Daoy (cell line): ENCODE data around the gene DLG5. TPM values are rescaled to one million over a fixed set of nuclear protein-coding genes. Genes with fewer than 3 reads are reported as not detected.
A peak's percentile ranks its signal among the peaks of the same experiment; 100 is the strongest.

Experiments
- DNase-seq: peaks from one replicate; pipeline ENCODE4 v3.0.0-alpha.2; 2015; ENCODE audit warnings: low read depth
- total RNA-seq: library from RNA; depleted of rRNA; stranded (reverse); fragments of >200 nt; shearing (Covaris generic); gene quantifications from 2 replicates; pipeline ENCODE4 v1.2.3, GENCODE V29; 2014

DLG5 gene
- total RNA-seq, 1 experiment from 2014 or later, result 8.6 TPM

DNA sequence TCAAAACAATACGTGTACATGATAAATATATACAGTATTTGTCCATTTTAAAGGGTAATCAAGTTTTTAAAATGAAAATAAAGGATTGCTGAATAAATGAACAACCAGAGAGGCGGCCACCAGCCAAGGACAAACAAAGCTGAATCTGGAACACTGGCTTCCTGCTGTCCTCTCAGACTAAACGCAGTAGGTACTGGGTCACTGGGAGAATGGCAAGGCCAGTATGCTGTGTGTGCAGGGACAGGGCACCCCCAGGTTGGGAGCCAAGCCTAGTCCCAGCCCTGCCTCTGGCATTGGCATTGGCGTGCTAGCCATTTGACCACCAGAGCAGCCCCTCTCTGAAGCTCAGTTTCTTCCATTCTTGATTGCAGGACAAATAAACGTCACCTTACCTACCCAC lies 33.8 kb downstream of the DLG5 start:
- no peak for DNase-seq

DNA sequence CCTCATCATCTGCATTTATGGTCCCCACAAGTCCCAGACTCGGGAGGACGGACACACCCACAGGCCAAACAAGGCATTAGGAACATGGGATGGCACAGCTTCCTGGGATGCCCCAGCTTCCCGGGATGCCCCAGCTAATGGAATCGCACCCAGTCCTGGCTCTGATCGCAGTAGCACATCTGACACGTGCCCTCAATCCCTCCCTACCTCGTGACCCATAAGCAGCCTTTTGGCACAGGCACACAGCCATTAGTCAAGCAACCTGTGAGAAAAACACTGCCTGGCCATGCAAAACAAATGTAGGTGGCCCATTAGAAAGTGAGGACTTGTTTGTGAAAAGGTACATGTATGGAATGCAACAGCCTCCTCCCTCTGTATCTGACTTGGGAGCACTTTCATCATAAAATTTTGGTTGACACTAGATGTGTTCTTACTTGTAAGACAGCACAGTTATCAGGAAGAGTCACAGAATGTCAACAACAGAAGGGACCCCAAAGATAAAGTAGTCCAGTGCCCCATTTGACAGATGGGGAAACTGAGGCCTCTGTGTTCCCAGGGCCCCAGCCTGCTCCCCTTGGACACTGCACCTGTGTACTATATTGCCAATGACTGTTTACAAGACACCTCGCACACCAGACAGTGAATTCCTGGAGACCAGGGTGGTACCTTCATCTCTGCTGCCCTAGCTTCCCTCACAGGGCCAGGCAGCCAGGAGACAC lies 34.4 kb downstream of the DLG5 start:
- no peak for DNase-seq

DNA sequence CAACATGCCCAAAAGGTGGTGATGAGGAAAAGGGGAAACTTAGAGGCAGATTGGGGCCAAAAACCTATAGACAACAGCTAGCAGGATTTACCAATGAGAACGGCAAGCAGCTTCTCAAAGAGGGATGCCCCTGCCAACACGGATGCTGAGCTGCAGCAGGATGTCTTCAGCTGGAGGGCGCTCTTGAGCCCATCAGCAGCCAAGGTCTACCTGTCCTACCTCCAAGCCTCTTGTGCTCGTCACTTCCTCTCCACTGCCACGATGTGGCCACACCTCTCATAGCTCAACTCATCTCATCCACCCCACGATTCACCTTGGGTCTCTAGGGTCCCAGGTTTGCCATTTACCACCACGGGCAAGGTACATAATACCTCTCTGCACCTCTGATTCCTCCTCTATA lies 36.5 kb downstream of the DLG5 start:
- no peak for DNase-seq

DNA sequence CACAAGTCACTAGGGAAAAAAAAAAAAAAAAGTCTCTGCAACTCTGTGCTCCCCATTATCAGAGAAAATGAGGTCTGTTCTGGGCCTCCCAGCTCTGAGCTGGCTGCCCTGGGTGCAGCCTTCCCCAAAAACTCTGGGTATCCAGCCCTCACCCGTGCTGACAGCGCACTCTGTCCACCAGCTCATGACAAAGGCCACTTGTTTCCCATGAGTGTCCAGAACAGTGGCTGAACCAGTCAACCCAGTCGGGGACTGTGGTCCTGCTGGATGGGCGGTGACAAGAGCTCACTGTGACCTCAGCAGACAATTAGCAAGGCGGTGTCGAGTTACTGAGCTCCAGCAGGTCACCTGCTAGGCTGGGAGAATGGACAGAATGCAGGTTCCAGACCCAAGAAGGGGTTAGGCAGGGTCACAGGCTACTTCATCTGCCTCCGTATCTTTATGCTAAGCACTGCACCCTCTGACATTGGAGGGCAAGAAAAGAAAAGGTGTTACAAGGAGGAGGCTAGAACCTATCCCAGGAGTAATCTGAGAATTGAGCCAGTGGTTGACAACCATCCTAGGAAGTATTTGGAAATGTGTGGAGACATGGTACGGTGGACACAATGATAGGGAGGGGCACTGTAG lies 37.2 kb downstream of the DLG5 start:
- DNase-seq, result no peak

DNA sequence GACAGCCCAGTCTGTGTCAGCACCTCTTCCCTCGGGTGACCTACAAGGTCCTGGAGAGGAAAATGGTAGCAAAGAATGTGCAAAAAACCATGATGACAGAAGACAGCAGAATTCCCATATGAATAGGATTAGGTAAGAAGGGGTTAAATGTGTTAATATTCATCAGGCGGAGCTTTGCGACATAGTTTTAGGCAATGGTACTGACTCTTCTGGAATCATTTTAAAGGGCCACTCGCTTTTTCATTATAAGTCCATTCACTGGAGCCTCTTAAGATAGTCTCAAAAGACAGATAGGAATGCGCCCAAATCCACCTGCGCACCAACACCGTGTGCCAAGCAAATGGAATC lies 38.2 kb downstream of the DLG5 start:
- no peak for DNase-seq

DNA sequence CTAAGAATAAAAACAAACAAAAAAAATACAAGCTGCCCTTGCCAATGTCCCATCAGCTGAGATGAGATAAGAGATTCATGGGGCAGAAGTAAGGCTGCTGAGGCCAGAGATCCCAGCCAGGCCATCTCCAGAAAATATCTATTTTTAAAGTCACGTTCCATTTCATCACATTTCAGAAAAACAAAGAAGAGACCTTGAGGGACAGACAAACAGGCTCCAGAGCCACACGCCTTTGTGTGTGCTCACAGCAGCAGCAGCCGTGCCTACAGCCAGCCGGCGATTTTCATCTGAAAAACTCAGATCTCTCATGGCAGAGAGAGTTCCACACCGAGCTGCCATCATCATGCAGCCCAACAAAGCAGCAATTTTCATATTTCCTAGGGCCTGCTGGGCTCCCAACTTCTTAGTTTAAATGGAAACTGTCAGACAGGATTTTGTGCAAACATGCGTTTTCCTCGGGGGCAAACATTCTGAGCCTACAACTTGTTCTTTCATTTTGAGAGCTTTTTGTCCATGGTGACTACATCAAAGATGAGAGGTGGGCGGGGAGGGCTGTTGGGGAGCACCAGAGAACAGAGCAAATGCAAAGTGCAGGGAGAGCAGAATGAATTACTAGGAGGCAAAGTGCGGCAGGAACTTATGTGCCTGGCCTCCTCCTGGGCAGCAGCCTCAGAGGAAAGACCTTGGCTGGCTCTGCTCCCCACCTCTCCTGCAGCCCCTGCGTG lies 38.8 kb downstream of the DLG5 start:
- DNase-seq, result no peak

DNA sequence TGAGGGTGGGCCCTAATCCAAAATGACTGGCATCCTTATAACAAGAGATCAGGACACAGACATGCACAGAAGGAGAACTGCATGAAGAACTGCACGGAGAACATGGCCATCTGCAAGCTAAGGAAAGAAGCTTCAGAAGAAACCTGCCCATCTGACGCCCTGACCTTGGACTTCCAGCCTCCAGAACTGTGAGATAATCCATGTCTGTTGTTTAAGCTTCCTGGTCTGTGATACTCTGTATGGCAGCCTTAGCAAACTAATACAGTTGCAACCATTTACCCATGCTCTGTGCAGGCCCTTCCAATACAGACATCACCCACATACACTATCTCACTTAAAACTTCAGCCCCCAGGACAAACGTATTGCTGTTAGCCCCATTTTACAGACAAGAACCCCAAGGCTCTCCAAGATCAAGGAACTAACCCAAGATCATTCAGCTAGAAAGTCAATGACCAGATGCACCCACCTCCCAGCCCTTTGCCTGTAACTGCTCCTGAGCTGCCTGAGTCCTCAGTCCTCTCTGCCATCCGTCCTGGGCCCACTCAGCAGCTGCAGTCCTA lies 39.7 kb downstream of the DLG5 start:
- no peak for DNase-seq

DNA sequence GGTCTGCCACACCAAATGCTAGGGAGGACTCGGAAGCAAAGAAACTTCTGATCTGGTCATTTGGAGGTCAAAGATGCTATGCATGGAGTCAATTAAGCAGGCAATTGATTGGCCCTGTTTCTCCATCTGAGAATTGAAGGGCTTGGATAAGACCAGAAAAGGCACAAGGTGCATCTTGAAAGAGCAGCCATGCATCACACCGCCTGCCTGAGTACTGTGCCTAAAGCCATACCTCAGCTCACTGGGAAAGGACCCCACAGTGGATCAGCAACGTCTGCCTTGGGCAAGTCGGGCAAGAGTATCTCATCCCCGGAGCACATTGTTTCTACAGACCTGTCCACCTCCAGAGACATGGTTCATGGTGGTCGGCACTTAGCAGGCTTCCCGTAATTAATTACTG lies 42.4 kb downstream of the DLG5 start:
- no peak for DNase-seq

DNA sequence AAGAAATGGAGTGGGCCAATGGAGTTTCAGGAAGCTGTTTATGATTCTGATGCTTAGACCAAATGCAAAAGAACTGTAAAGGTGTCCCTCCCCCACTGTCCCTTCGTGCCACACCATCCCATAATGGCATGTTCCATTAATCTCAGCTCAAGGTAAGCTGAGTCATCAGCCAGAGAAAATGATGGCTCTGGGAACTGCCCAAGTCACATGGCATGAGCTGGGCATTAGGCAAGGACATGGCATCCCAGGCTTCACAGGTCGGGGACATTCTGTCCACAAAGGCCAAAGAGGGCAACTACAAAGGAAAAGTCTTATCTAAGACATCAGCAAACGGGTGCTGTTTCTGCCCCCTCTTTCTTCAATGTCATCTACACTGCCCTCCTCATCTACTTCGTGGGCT lies 44.9 kb downstream of the DLG5 start:
- no peak for DNase-seq

DNA sequence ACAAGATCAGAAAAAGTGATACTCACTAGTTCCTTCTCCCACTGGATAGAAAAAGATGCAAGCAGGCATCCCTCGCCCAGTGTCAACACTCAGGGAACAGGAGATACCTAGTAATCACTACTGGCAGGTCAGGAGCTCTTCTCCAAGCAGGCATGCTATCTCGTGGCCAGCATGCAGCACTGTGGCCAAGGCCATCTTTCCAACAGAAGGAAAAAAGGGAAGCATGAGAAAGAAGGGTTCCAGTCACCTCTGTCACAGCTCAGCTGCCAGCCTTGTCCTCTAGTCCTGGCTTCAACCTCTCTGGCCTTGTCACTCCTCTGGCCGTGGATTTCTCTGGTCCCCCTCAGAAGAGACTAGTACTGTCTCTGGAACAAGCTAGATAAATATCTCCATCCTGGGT lies 45.3 kb downstream of the DLG5 start:
- no peak for DNase-seq

DNA sequence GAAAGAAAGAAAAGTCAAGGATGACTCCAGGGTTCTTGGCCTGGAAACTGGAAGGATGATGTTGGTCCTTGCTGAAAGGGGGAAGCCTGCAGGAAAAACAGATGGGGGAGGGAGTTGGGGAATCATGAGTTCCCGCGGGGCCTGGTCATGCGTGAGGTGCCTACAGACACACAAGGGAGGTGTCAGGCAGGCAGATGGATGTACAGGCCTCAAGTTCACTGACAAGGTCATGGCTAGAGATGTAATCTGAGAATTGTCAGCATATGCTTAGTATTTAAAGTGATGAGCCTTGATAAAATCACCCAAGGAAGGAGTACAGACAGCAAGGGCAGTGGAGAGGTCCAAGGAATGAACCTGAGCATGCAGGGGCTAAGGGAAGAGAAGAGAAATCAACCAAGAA lies 46.8 kb downstream of the DLG5 start:
- DNase-seq, result no peak

DNA sequence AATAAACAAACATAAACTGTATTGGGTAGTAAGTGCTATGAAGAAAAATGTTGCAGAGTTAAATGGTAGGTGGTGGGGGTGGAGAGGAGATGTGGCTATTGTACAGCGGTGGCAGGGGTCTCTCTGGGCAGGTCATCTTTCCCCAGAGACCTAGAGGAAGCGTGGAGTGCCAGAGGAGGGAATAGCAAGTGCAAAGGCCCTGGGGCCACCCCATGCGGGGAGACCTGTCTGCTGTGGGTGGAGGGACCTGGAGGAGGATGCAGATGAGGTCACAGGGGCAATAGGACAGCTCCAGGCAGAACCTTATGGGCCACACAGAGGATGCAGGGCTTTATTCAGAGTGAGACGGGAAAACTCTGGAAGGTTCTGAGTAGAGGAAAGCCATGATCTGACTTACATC lies 47.5 kb downstream of the DLG5 start:
- DNase-seq, result no peak

DNA sequence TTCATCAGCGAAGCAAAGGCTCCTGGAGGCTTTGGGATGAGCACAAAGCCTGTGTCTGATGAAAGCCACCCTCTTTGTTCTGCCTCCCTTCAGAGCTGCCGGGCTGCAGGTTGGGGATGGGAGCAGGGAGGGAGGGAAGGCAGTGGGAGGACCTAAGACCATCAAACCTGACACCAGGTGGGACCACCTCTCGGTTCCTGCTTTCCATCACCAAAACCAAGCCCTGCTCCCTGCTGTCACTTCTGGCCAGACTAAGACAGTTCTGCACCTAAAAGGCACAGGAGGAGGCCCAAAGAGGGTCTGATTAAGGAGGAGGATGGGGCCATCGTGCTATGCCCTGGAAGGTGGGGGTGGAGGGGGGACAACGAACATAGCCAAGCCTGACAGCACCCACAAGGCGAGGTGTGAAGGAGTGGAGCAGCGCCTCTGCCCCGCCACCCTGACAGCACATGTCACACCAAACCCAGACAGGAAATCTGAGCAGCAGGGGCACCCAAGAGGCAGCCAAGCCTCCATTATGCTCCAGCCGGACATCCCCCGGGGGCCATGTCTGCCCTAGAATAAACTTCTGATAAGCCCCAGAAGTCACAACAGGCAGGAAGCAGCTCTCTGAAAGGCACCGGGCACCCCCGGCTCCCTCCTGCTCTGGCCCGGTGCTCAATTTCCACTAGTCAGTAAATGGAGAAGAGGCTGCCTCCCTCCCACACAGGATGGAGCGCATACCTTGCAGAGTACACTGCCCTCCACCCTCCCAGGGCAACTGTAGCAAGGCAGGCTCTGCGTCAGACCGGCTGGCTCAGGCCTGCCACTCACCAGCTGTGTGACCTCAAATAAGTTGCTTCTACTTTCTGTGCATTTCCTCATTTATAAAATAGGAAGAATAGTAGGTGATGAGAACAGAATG lies 48.9 kb downstream of the DLG5 start:
- DNase-seq, result peak; percentile 39

DNA sequence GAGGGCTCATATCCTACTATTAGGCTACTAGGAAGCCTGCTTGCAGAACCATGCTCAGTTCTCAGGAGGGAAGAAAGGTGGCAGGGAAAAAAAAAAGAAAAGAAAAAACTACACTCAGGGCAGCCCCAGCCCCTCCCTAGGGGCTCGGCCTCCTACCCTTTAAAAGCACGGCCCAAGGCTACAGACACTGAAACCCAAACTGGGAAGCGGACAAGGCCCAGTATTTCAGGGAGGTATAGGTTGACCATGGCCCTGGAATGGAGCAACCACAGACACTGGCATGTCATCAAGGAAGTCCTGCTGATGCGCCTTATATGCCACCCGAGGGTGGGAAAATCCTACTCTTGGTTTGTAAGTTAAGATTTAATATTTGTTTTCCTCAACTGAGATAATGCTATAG lies 50.8 kb downstream of the DLG5 start:
- no peak for DNase-seq

DNA sequence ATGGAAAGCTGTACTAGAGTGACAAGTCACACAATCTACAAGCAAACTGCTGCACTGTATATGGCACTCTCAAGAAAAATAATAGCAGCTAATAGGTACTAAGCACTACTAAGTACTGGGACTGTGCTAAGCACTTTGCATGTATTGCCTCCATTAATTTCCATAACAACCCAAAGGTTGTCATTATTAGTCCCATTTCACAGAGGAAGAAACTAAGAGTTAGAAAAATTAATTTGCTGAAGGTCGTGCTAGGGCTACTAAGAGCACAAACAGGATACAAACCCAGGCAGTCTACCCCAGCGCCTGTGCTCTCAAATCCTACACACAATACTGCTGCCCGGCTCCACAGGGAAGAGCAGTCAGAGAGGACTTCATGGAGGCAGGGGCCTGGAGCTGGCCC lies 51.7 kb downstream of the DLG5 start:
- no peak for DNase-seq

DNA sequence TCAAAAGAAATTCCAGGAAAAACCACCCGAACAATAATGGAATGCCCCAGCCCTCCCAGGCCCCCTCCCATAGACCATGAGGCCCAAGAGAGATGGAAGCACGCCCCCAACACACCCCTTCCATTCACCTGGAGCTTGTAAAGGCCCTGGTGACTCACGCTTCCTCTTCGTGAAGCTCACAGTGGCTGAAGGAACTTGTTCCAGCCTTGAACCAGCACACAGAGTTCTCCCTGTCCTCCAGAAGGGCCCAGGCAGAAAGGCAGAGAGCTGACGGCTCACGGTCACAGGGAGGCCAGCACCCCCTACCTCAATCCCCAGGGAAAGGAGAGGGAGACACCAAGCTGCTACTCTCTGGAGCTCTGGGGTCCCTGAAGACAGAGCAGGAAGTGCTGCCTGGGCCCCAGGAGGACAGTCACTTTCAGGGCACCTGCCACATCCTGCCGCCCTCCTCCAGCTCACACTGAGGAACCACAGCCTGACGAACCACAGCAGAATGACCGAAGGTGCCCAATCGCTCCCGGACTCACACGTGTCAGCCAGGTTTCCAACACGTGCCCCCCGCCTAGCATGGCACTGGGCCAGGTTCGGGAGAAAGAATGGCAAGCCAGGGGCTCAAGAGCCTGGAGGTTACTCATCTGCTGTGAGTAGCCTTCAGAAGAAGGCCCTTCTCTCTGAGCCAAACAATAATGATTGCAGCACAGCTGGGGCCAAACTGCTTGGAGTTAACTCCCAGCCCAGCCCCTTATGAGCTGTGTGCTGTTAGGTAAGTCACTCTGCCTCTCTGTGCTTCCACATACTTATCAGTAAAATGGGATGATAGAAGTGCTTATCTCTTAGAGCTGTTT lies 52.8 kb downstream of the DLG5 start:
- peak; percentile 88 for DNase-seq

DNA sequence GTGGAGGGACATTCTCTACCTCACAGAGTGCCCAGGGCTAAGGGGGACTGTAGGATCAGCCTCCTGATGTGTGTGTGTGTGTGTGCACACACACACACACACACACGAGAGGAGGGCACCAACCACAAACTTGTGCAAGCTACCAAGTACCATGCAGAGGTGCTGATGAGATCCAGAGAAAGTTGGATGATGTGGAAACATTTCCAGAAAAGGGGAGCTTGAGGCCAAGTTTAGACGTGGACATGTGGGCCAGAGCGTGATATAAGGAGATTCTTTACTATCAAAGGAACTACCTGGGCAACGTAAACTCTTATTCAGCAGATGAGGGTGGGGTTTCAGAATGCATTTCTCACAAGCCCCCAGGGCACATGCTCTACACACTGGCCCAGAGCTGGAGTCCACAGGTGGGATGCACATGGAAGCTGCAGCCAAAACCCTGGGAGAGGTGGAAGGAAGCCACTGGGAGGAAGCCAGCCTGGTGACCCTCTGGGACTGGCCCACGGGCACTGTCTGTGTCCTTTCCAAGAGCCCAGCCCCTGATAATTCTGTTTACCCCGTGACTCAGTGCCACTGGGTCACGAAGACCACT lies 53.5 kb downstream of the DLG5 start:
- DNase-seq, result no peak

DNA sequence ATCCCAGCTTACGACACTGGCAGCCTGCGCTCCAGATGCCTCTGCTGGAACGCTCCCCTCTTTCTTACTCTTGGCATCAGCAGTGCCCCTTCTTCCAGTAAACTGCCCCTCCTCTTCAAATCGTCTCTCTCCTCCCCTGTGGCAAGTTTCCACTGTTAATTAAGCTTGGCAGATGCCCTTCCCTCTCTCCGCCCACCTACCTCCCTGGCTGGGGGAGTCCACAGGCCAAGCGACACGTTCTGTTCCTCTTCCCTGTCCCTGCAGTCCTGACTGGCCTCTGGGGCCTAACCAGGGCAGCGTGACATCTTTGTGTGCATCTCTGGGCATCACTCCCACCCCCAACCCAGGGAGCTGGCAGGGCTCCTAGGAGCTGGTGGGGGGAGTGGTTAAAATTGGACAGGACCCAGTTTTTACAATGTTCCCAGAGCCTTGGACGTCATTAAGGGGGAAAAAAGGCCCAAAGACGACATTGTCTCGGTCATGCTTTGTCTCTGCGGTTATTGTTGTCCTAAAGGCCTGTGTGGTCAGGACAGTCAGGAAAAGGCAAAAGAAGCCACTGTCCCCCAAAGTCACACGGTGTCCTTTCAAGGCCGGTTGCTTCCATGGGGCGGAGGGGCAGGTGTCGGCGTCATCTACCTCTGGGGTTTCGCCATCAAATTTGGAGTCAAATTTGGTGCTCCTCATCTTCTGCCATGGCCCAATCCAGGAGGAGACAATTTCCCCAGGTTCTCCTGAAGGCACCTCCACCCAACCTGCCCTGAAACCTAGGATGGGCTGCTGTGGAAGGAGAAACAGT lies 54.2 kb downstream of the DLG5 start:
- DNase-seq, result no peak

DNA sequence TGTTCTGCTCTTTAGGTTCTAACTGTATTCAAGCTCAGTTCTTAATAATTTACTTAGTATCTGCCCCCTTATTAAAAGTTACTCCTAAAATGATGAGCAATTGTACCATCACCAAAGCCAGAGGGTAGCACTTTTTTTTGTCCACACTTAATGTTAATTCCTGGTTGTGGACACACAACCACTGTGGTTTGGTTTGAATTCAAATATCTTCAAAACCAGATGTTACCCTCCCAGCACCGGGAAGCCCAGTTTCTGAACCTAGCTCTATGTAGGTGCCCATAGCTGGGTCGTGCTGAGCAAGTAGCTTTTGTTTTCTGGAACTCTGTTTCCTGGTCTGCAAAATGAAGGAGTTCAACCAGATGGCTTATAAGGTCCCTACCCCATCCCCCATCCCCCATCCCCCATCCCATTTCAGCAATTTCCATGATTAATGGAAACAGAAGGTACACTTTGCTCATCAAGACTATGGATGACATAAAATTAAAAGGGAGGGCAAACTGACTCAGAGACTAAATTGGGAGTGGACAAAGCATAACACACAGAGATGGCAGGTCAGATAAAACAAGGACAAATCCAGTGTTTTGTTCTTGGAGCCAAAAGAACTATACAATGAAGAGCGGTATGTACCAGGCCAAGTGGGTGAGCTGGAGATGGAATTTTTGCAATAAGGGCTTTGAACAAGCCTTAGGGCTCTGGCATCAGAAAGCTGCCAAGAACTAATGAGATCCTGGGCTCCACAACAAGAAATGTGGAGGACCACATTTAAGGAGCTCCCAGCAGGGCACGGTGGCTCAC lies 56.7 kb downstream of the DLG5 start:
- DNase-seq, result no peak
